Chondrocyte (in vitro differentiated cells): Measurements from ENCODE around the gene STOML1. TPM values are rescaled to one million over a fixed set of nuclear protein-coding genes. Genes with fewer than 3 reads are reported as not detected.

Experiments
- DNase-seq: peaks from one replicate; pipeline ENCODE4 v3.0.0; 2021; ENCODE audit warnings: mixed read lengths, low spot score
- H3K27ac Mint-ChIP-seq: one replicate; pipeline ENCODE4 v1.8.0; 2021; ENCODE audit warnings: mild to moderate bottlenecking, moderate library complexity, mixed read lengths; ENCODE audit not compliant: unreplicated experiment
- H3K27me3 Mint-ChIP-seq: 2 replicates; pipeline ENCODE4 v1.8.0; 2021; ENCODE audit warnings: low read depth, mixed read lengths
- H3K36me3 Mint-ChIP-seq: 2 replicates; pipeline ENCODE4 v1.8.0; 2021; ENCODE audit warnings: low read depth, mixed read lengths
- H3K4me1 Mint-ChIP-seq: 2 replicates; pipeline ENCODE4 v1.8.0; 2021; ENCODE audit warnings: low read depth, mild to moderate bottlenecking, mixed read lengths
- H3K4me3 Mint-ChIP-seq: one replicate; pipeline ENCODE4 v1.8.0; 2021; ENCODE audit warnings: mild to moderate bottlenecking, moderate library complexity, mixed read lengths; ENCODE audit not compliant: unreplicated experiment
- H3K9me3 Mint-ChIP-seq: 2 replicates; pipeline ENCODE4 v1.8.0; 2021; ENCODE audit warnings: low read depth, mixed read lengths
- CTCF ChIP-seq: fragments of 200-600 bp; sonication (generic); IDR thresholded peaks from 2 replicates; pipeline ENCODE4 v1.5.0; 2021; ENCODE audit warnings: antibody characterized with exemption, mild to moderate bottlenecking, moderate library complexity
- total RNA-seq: library from RNA; stranded (reverse); gene quantifications from 3 replicates; pipeline ENCODE4 v1.2.1, GENCODE V29; 2021

The STOML1 gene
- total RNA-seq, 1 donor from 2014 or later, result 18.9 TPM

- peak; percentile 95 for TF ChIP-seq CTCF
- Mint-ChIP-seq H3K36me3 (no peaks in the 10 kb centered on the region), H3K9me3 (no peaks in the 10 kb centered on the region), H3K27me3 (no peaks in the 10 kb centered on the region), H3K4me3 (peak overlapping the region; percentile 47), H3K4me1 (peaks cover 9% of the 10 kb centered on the region), H3K27ac (no peak overlapping the region)
- no peak for DNase-seq
Measured at GRCh38 chr15:73972984-73973682, 19.0 kb downstream of the STOML1 start.

GRCh38 chr15:73969151-73969759 is 22.8 kb downstream of the STOML1 start:
- Mint-ChIP-seq H3K4me1 (peaks cover 25% of the 10 kb centered on the region), H3K9me3 (no peaks in the 10 kb centered on the region), H3K27ac (no peak overlapping the region), H3K27me3 (no peaks in the 10 kb centered on the region), H3K36me3 (no peaks in the 10 kb centered on the region), H3K4me3 (no peak overlapping the region)
- DNase-seq, result peak; percentile 20
- no peak for TF ChIP-seq CTCF

- no peak overlapping the region for H3K27ac Mint-ChIP-seq
- no peak for DNase-seq
- H3K36me3 Mint-ChIP-seq, result no peaks in the 10 kb centered on the region
- no peak overlapping the region for H3K4me3 Mint-ChIP-seq
- H3K4me1 Mint-ChIP-seq, result peaks cover 25% of the 10 kb centered on the region
- no peak for TF ChIP-seq CTCF
- H3K27me3 Mint-ChIP-seq, result no peaks in the 10 kb centered on the region
- H3K9me3 Mint-ChIP-seq, result no peaks in the 10 kb centered on the region
Measured at GRCh38 chr15:73968461-73968860, 23.6 kb downstream of the STOML1 start.

GRCh38 chr15:73965758-73966113 is 26.4 kb downstream of the STOML1 start:
- no peak for TF ChIP-seq CTCF
- Mint-ChIP-seq H3K4me3 (no peak overlapping the region), H3K27me3 (no peaks in the 10 kb centered on the region), H3K9me3 (no peaks in the 10 kb centered on the region), H3K36me3 (no peaks in the 10 kb centered on the region), H3K4me1 (peaks cover 20% of the 10 kb centered on the region), H3K27ac (no peak overlapping the region)
- DNase-seq, result no peak

- peak; percentile 65 for DNase-seq
- H3K9me3 Mint-ChIP-seq, result no peaks in the 10 kb centered on the region
- H3K4me1 Mint-ChIP-seq, result peaks cover 20% of the 10 kb centered on the region
- TF ChIP-seq CTCF, result peak; percentile 70
- no peaks in the 10 kb centered on the region for H3K27me3 Mint-ChIP-seq
- H3K36me3 Mint-ChIP-seq, result no peaks in the 10 kb centered on the region
- H3K4me3 Mint-ChIP-seq, result no peak overlapping the region
- no peak overlapping the region for H3K27ac Mint-ChIP-seq
Measured at GRCh38 chr15:73965094-73965757, 26.9 kb downstream of the STOML1 start.
